HL-60/S4 (cell line): Measurements from ENCODE around the gene ITFG2.
"Not testable (repeated sequence)": the region's sequence is repeated elsewhere in the genome, so short reads cannot be mapped to it uniquely, and the experiment has no call there.

ENCODE experiments used
- in situ Hi-C: fragments of 300-500 bp; cut with MboI; formaldehyde crosslinking; loops from 2 replicates; pipeline ENCODE4 v1.14.3; 2022; ENCODE audit warnings: low sequenced_read_pairs

The ITFG2 gene

GRCh38 chr12:2812290-2813213 lies at the start of gene ITFG2:
TSS of gene ITFG2 (plus strand) at chr12:2812668. CDS start at chr12:2812761, 93 bp downstream.
- in situ Hi-C loops: no loop called here

- in situ Hi-C loops: no loop called here
These were observed 48.1 kb upstream of the ITFG2 start for GRCh38 chr12:2764398-2764797.

- in situ Hi-C loops: no loop called here
These were observed 47.4 kb upstream of the ITFG2 start for GRCh38 chr12:2765052-2765451.

- in situ Hi-C loops: no loop called here
These were observed 46.9 kb upstream of the ITFG2 start for GRCh38 chr12:2765608-2766007.

GRCh38 chr12:2768224-2768961 lies 44.1 kb upstream of the ITFG2 start:
- in situ Hi-C loops: no loop called here

- in situ Hi-C loops: no loop called here
These were observed 42.5 kb upstream of the ITFG2 start for GRCh38 chr12:2769866-2770533.

- in situ Hi-C loops: not testable (repeated sequence)
These were observed 41.9 kb upstream of the ITFG2 start for GRCh38 chr12:2770544-2770943.

GRCh38 chr12:2772370-2772769 lies 40.1 kb upstream of the ITFG2 start:
- in situ Hi-C loops: no loop called here

GRCh38 chr12:2773199-2773875 lies 39.1 kb upstream of the ITFG2 start:
- in situ Hi-C loops: no loop called here

GRCh38 chr12:2775431-2775830 lies 37.0 kb upstream of the ITFG2 start:
- in situ Hi-C loops: no loop called here

GRCh38 chr12:2776129-2776806 lies 36.2 kb upstream of the ITFG2 start:
- in situ Hi-C loops: no loop called here

- in situ Hi-C loops: no loop called here
These were observed 33.2 kb upstream of the ITFG2 start for GRCh38 chr12:2779281-2779680.

GRCh38 chr12:2783936-2784600 lies 28.4 kb upstream of the ITFG2 start:
- in situ Hi-C loops: no loop called here

- in situ Hi-C loops: no loop called here
These were observed 27.5 kb upstream of the ITFG2 start for GRCh38 chr12:2785017-2785416.

GRCh38 chr12:2791089-2791488 lies 21.4 kb upstream of the ITFG2 start:
- in situ Hi-C loops: loop anchor here (5.0 kb wide), 1 partner anchor 109 kb away; no protein-coding TSS in a partner anchor

GRCh38 chr12:2792671-2793500 lies 19.6 kb upstream of the ITFG2 start:
- in situ Hi-C loops: loop anchor here (5.0 kb wide), 1 partner anchor 111 kb away; no protein-coding TSS in a partner anchor

GRCh38 chr12:2793561-2793960 lies 18.9 kb upstream of the ITFG2 start:
- in situ Hi-C loops: loop anchor here (5.0 kb wide), 1 partner anchor 111 kb away; no protein-coding TSS in a partner anchor

- in situ Hi-C loops: loop anchor here (5.0 kb wide), 1 partner anchor 112 kb away; no protein-coding TSS in a partner anchor
These were observed 18.2 kb upstream of the ITFG2 start for GRCh38 chr12:2794191-2794735.
